KBM-7 (cell line): Measurements from ENCODE around the gene CYSLTR2.
"Not testable (repeated sequence)": the region's sequence is repeated elsewhere in the genome, so short reads cannot be mapped to it uniquely, and the experiment has no call there.

Experiments used
- DNase-seq: peaks from one replicate; pipeline ENCODE4 v3.0.0-alpha.2; 2015
- in situ Hi-C: fragments of 300-500 bp; cut with MboI; formaldehyde crosslinking; loops from 2 replicates; pipeline ENCODE4 v1.14.3; 2020; ENCODE audit warnings: low sequenced_read_pairs, low pct_unique_long_range_greater_than_20kb, mixed read lengths

Gene CYSLTR2

DNA sequence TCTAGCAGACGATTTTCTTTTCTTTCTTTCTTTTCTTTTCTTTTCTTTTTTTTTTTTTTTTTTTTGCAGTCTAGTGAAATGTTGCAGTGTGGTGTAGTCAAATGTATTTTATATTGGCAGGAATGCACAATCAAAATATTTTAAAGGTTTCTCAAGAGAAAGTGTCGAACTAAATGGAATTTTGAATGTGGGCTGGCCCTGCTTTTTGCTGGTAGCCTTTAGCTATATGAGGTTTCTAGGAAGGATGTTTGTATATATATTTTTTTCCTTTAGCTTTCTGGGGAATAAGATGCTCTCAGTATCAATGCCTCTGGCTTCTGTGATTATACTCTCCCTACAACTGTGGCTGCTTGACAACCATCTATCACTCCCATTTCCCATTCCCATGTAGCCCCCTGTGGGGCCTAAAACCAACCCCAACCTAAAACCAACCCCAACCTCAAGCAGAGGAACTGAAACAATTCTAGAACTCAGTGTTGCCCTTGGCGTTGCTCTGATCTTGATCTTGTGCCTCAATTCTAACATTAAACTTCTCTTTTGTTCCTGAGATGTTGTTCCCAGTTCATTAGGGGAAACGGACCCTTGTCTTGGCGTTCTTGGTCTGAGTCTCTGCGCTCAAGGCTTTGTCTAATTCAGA lies 27.1 kb downstream of the CYSLTR2 start:
- DNase-seq: no peak
- in situ Hi-C loops: no loop called here

DNA sequence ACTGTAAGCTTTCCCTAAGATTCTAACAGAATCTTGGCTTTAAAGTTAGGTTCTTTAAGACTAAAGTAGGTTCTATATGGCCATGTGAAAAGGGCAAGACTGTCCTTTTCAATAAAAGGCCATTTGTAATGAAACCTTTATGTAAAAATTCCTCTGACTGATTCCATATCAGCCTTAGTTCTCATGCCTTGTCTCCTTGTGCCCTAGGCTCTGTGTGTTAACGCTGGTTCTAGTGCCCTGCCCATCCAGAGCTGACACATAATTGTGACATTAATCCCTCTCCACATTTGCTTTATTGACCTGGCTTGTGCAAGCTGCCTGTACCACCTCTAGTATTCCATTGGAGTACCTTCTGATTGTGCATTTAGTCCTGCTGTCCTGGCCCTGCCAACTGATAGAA lies 28.2 kb downstream of the CYSLTR2 start:
- no peak for DNase-seq
- in situ Hi-C loops: no loop called here

DNA sequence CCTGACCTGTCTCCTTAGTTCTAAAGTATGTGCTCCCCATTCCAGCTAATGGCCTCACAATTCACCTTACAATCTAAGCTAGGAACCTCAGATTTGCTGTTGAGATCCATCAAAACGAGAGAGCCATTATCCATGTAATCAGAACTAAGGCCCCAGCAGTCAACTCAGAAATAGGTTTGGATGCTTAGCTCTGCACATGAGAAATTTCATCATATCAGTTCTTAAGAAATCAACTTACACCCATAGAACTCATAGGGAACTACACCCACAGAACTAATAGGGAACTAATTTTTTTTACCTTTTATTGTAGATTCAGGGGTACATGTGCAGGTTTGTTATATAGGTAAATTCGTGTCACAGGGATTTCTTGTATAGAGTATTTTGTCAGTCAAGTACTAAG lies 28.7 kb downstream of the CYSLTR2 start:
- no peak for DNase-seq
- in situ Hi-C loops: no loop called here

DNA sequence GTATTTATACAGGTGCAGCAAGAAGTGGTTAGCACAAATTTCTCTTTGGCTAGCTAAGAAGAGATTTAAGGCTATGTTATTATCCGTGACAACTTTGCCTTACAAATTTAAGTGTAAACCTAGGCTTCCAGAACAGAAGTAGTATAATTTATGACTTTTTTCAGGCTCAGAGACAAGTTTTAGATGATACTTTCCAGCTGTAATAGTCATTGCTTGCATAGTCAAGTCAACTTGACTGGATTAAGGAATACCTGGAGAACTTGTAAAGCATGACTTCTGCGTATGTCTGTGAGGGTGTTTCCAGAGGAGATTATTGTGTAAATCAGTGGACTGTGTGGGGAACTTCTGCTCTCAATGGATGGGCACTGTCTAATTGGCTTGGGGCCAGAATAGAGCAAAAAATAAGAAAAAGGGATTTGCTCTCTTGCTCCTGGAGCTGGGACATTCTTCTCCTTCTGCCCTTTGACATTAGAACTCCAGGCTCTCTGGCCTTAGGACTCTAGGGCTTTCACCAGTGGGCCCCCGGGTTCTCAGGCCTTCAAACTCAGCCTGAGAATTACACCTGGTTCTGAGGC lies 33.0 kb downstream of the CYSLTR2 start:
- DNase-seq: no peak
- in situ Hi-C loops: no loop called here

DNA sequence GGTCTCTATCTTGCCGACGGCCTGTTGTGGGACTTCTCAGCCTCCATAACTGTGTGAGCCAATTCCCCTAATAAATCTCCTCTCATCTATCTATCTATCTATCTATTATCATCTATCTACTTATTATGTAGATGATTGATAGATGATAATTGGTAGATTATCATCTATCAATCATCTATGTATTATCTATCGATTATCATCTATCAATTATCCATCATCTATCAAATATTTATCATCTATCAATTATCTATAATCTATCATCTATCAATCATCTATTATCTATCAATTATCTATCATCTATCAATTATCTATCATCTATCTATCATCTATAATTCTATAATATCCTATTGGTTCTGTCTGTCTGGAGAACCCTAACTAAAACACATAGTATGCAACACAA lies 33.5 kb downstream of the CYSLTR2 start:
- DNase-seq: no peak

DNA sequence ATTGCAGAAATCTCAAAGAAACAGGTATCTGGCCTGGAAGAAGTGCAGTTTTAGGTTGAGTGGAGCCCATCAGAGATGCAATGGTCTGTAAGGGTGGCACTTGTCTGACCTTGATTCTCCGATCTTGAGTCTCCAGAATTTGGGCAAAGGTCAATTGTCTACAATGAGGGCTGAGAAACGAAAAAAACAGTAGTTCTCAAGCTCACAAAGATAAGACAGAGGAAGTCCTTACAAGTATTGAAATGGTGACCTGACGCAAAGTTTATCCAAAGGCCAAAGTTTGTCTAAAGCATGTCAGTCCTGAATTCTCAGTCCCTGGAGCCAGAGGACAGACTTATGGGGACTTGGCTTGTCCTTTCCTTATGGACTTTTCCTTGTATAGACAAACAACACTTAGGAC lies 40.3 kb downstream of the CYSLTR2 start:
- in situ Hi-C loops: no loop called here
- no peak for DNase-seq

More for the DNA sequence above, 33.5 kb downstream of the CYSLTR2 start:
- in situ Hi-C loops: no loop called here

DNA sequence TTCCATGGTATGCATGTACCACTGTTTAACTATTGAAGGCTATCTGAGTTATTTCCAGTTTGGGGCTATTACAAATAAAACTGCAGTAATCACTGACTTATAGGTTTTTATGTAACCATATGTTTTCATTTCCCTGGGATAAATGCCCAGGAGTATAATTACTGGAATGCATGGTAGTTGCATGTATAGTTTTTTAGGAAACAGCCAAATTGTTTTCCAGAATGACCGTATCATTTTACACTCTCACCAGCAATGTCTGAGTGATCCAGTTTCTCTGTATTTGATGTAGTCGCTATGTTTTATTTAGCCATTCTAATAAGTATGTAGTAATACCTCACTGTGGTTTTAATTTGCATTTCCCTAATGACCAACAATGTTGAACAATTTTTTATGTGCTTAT lies 42.0 kb downstream of the CYSLTR2 start:
- in situ Hi-C loops: no loop called here
- DNase-seq: no peak

DNA sequence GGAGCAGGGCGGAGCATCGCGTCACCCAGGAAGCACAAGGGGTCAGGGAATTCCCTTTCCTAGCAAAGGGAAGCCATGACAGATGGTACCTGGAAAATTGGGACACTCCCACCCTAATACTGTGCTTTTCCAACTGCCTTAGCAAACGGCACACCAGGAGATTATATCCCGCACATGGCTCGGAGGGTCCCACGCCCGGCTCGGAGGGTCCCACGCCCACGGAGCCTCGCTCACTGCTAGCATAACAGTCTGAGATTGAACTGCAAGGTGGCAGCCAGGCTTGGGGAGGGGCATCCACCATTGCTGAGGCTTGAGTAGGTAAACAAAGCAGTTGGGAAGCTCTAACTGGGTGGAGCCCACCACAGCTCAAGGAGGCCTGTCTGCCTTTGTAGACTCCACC lies 42.9 kb downstream of the CYSLTR2 start:
- DNase-seq, in situ Hi-C loops: not testable (repeated sequence)

DNA sequence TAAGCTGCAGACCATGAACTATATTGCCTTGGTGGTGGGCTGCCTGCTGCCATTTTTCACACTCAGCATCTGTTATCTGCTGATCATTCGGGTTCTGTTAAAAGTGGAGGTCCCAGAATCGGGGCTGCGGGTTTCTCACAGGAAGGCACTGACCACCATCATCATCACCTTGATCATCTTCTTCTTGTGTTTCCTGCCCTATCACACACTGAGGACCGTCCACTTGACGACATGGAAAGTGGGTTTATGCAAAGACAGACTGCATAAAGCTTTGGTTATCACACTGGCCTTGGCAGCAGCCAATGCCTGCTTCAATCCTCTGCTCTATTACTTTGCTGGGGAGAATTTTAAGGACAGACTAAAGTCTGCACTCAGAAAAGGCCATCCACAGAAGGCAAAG lies 53.7 kb downstream of the CYSLTR2 start:
- no peak for DNase-seq
- in situ Hi-C loops: no loop called here

DNA sequence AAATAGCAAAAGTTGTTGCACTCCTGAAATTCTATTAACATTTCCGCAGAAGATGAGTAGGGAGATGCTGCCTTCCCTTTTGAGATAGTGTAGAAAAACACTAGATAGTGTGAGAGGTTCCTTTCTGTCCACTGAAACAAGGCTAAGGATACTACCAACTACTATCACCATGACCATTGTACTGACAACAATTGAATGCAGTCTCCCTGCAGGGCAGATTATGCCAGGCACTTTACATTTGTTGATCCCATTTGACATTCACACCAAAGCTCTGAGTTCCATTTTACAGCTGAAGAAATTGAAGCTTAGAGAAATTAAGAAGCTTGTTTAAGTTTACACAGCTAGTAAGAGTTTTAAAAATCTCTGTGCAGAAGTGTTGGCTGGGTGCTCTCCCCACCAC lies 55.0 kb downstream of the CYSLTR2 start:
- DNase-seq: no peak
- in situ Hi-C loops: no loop called here

DNA sequence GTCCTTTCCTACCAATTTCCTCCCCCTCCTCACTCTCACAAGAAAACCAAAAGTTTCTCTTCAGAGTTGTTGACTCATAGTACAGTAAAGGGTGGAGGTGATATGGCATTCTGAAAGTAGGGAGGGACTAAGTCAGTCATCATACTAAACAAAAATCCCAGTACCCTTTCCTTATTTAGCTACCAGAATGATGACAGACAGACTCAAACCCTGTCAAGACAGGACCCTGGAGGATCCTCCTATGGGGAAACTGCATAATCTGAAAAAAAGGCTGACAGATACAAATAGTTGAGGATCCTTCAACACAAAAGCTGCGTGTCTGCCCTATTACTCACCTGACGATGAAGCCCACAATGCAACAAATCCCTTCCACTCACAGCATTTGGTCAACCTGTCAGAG lies 55.5 kb downstream of the CYSLTR2 start:
- in situ Hi-C loops: no loop called here
- no peak for DNase-seq

DNA sequence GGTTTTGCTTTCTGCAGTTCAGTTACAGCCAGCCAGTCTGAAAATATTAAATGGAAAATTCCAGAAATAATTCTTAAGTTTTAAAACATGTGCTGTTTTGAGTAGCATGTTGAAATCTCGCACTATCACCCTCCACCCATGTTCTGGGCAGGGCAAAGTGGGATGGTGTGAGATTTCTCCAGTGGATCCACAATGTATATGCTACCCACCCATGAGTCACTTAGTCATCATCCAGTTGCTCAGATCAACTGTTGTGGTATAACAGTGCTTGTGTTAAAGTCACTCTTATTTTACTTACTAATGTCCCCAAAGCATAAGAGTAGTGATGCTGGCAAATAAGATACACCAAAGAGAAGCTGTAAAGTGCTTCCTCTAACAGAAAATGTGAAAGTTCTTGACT lies 56.4 kb downstream of the CYSLTR2 start:
- no peak for DNase-seq
- in situ Hi-C loops: no loop called here

DNA sequence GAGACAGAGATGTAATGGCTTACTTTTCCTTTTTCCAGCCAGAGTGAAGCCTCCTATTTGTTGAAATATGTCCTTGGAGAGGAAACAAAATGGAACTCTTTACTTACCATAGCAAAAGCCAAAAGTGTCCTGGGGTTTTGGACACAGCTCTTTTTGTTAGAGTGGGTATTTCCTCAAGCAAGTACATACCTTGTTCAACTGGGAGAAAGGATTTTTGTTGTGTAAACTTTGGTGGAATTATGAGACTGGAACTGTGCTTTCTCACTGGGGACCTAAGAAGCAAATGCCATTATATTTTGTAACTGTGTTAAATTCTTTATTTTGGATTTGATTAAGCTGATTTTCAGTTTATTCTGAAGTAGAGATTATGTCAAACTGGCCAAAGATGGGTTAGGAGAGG lies 58.4 kb downstream of the CYSLTR2 start:
- DNase-seq: no peak
- in situ Hi-C loops: no loop called here

DNA sequence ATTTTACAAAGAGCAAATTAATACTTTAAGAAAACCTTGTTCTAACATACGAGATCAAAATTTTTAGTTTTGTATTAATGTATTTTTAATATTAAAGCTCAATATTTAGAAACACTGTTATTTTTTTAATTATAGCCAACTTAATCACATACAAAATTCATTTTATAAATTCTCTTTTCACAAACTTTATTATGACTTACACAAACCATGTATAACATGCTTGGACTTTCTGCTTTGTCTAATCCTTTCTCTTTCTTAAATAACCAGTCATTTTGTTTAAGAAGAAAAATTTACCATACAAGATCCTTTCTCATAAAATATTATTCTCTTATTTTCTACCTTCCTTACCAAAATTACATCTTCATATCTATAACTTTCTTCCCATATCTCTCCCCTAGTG lies 62.2 kb downstream of the CYSLTR2 start:
- in situ Hi-C loops: no loop called here
- no peak for DNase-seq

DNA sequence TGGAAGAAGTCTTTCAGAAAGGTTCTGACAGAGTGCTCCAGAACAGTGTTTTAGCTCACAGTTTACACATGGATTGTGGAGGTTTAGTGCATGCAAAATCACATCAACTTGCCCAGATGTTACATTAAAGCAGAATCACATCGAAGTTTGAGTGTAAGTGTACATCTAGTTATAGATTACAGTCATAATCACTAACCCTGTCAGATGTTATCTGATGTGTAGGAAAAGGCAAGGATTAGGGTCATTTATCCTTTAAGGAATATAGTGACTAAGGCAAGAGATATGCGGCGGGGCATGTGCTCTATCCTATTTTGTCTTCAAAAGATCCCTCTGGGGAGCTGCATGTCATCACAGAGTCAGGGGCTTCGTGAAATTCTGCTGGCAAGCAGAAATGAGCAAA lies 66.9 kb downstream of the CYSLTR2 start:
- in situ Hi-C loops: no loop called here

DNA sequence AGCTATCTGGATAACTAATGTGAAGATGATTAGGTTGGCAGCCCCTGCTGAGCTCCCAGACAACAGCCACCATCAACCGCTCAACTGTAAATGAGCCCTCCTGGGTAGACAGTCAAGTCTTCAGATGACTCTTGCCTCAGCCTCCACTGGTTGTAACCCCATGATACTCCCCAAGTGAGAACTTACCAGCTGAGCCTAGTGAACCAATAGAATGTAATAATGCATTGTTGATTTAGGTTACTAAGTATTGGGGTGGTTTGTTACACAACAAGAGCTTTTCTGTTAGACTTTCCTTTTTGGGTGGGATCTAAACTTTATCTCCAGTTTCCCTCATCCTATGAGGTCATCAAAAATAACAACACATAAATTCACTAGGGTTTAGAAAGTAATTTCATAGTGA lies 69.4 kb downstream of the CYSLTR2 start:
- in situ Hi-C loops: no loop called here
- DNase-seq: no peak

More for the DNA sequence above, 66.9 kb downstream of the CYSLTR2 start:
- DNase-seq: no peak

DNA sequence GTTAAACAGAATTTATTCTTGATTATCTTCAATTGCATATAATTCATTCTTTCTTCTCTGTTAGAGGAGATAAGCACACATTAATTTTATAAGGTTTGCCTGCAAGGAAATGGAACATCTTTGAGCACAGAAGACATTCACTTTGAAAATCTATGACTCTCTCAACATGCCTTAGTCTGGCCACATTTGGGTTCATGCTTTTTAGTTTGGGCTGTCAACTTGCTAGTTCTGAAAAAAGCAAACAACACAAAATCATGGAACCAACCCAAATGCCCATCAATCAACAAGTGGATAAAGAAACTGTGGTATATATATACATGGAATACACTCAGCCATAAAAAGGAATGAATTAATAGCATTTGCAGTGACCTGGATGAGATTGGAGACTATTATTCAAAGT lies 71.5 kb downstream of the CYSLTR2 start:
- in situ Hi-C loops: no loop called here

DNA sequence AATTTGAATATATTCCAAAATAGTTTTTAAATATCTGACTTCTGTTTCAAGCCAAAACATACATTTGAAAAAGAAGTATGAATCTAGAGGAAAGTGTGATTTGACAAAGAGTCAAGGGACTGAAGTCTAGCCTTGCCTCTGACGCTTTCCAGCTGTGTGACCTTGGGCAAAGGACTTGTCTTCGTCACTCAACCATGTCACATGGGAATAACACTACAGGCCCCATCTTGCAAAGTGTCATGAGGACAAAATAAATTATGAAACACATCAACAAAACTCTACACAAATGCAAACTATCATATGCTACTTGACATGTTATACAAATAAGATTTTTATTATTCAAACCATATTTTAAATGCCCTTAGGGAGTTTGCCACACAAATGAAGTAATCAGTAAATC lies 73.0 kb downstream of the CYSLTR2 start:
- no peak for DNase-seq
- in situ Hi-C loops: no loop called here

More for the DNA sequence above, 71.5 kb downstream of the CYSLTR2 start:
- no peak for DNase-seq

DNA sequence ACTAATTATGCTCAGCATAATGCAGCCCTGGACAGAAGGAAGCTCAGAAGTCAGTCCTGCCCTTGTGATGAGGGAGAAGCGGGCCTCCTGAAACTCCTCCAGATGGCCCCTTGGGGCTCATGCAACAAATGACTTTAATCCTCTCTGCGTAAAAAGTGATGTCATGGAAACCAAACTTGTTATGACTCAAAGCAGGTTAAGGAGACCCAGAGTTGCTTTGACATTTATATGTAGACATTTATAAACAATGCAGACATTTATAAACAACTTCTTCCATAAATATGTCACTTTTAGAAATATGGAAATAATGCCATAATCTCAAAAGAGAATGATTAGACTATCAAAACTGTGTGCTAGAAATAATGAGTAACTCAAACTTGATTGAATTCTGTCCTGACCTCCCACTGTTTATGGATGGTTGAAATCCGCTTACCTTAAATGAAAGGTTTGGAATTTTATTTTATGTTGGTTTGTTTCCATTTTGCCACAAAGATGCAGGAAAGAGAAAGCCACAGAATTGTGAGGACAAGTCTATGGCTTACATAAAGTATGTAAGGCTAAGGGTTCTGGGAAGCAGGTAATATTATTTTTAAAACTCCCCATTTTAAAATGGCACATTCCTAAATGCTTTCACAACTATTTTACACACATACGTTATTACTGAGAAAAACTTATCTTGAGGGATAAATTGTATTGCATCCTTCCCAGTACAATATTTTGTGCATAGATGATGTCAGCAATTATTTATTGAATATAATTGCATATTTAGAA lies 73.7 kb downstream of the CYSLTR2 start:
- in situ Hi-C loops: no loop called here
- no peak for DNase-seq

DNA sequence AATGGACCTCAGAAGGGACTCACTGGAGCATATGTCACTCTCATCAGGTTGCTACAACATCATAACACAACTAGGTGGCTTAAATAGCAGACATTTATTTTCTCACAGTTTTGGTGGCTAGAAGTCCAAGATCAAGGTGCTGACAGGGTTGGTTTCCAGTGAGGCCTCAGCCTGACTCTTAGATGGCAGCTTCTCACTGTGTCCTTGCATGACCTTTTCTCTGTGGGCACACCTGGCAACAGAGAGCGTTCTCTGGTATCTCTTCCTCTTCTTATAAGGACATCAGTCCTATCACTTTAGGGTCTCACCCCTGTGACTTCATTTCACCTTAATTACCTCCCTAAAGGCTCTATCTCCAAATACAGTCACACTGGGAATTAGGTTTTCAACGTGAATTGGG lies 74.5 kb downstream of the CYSLTR2 start:
- in situ Hi-C loops: no loop called here
- no peak for DNase-seq

DNA sequence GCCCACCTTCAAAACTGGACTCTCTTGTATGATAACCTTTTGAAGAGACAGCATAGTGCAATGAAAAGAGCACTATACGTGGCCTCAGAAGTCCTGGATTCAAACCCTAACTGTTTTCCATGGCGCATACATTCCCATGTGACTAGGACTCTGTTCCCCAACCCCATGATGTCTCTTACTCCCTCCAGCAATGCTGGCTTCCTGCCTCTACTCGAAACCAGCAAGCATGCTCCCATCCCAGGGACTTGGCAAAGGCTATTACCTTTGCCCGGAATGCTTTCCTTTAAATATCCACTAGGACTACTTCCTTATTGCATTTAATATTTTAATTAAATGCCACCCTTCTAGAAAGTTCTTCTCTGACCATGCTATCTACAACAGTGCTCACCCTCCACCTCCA lies 75.1 kb downstream of the CYSLTR2 start:
- no peak for DNase-seq
- in situ Hi-C loops: no loop called here
